Left ventricle myocardium inferior (tissue), 1 donor: ENCODE results near the gene PPM1M. TPM values are rescaled to one million over a fixed set of nuclear protein-coding genes. Genes with fewer than 3 reads are reported as not detected.

Experiments used
- DNase-seq: peaks from one replicate; pipeline ENCODE4 v3.0.0-alpha.2; 2020
- H3K27ac ChIP-seq: fragments of 200-600 bp; replicated peaks from 2 replicates; pipeline ENCODE4 v1.8.0; 2021
- H3K27me3 ChIP-seq: fragments of 200-600 bp; 2 replicates; pipeline ENCODE4 v1.8.0; 2021; ENCODE audit warnings: low read depth
- H3K36me3 ChIP-seq: fragments of 200-600 bp; 2 replicates; pipeline ENCODE4 v1.8.0; 2021
- H3K4me1 ChIP-seq: fragments of 200-600 bp; 2 replicates; pipeline ENCODE4 v1.8.0; 2021
- H3K4me3 ChIP-seq: fragments of 200-600 bp; 2 replicates; pipeline ENCODE4 v1.8.0; 2021; ENCODE audit warnings: mild to moderate bottlenecking, moderate library complexity
- H3K9me3 ChIP-seq: fragments of 200-600 bp; replicated peaks from 2 replicates; pipeline ENCODE4 v1.8.0; 2021
- intact Hi-C: fragments of 100-400 bp; cut with micrococcal nuclease; formaldehyde crosslinking; loops from one replicate; pipeline ENCODE4 v1.11.0; 2022
- total RNA-seq: library from RNA; stranded (reverse); fragmentation: NEBNext Ultra II Directional; extraction: Animal tissue kit (Norgen Biotek cat#: 25700); gene quantifications from one replicate; pipeline ENCODE4 v1.2.1, GENCODE V29; 2021
- TF ChIP-seq, protein P1 (sequence below): fragments of 200-600 bp; IDR thresholded peaks from 2 replicates; pipeline ENCODE4 v1.8.0; 2021; ENCODE audit warnings: antibody characterized with exemption, mild to moderate bottlenecking, borderline replicate concordance
- donor health status: DM: no; HTN: yes; CAD: no; lungs with severe emphysema.

Gene PPM1M
- total RNA-seq, 1 donor from 2014 or later: 9.2 TPM

DNA sequence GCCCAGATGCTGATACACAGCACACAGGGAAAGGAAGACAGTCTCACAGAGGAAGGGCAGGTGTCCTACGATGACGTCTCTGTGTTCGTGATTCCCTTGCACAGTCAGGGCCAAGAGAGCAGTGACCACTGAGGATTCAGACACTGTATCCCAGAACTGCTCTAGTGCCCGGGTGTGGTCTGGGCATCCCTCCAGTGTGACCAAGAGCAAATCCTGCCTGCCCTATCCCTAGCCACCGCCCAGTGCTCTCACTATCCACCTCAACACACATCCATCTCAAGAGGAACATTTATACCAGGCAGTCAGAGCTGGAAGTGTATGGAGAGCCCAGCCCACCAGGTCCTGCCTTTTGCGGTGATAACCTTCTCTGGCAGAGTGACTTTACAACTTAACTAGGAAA, 4.1 kb downstream of the PPM1M start:
- no peak for DNase-seq
- TF ChIP-seq, protein P1, sequence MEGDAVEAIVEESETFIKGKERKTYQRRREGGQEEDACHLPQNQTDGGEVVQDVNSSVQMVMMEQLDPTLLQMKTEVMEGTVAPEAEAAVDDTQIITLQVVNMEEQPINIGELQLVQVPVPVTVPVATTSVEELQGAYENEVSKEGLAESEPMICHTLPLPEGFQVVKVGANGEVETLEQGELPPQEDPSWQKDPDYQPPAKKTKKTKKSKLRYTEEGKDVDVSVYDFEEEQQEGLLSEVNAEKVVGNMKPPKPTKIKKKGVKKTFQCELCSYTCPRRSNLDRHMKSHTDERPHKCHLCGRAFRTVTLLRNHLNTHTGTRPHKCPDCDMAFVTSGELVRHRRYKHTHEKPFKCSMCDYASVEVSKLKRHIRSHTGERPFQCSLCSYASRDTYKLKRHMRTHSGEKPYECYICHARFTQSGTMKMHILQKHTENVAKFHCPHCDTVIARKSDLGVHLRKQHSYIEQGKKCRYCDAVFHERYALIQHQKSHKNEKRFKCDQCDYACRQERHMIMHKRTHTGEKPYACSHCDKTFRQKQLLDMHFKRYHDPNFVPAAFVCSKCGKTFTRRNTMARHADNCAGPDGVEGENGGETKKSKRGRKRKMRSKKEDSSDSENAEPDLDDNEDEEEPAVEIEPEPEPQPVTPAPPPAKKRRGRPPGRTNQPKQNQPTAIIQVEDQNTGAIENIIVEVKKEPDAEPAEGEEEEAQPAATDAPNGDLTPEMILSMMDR: no peak

DNA sequence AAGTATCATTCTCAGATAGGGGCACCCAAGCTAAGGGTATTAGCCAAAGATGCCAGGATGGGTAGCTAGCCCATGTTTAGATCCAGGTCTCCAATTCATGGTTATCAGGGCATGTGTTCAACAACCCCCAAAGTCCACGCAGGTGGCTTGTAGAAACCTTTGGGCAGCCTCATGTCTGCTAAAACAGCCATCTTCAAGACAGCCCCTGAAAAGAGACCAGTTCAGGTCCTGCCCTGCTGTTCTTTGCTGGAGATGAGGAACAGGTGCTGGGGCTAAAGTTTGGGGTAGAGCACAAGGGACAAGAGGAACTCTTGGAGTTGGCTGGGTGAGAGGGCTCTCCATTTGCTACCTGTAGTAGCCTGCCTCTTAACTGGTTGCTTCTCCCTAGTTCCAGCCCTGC, 4.6 kb downstream of the PPM1M start:
- peaks cover 50% of the 10 kb centered on the region for H3K4me1 ChIP-seq
- H3K27me3 ChIP-seq: no peaks in the 10 kb centered on the region
- no peak for DNase-seq
- TF ChIP-seq, protein P1: no peak
- no peak overlapping the region for H3K27ac ChIP-seq
- intact Hi-C loops: no loop called here
- no peak overlapping the region for H3K4me3 ChIP-seq
- peaks cover 58% of the 10 kb centered on the region for H3K36me3 ChIP-seq
- H3K9me3 ChIP-seq: no peaks in the 10 kb centered on the region

More for the DNA sequence above, 4.1 kb downstream of the PPM1M start:
- no peaks in the 10 kb centered on the region for H3K27me3 ChIP-seq
- peaks cover 54% of the 10 kb centered on the region for H3K4me1 ChIP-seq
- intact Hi-C loops: no loop called here
- H3K9me3 ChIP-seq: no peaks in the 10 kb centered on the region
- peaks cover 54% of the 10 kb centered on the region for H3K36me3 ChIP-seq
- H3K27ac ChIP-seq: no peak overlapping the region
- H3K4me3 ChIP-seq: no peak overlapping the region

DNA sequence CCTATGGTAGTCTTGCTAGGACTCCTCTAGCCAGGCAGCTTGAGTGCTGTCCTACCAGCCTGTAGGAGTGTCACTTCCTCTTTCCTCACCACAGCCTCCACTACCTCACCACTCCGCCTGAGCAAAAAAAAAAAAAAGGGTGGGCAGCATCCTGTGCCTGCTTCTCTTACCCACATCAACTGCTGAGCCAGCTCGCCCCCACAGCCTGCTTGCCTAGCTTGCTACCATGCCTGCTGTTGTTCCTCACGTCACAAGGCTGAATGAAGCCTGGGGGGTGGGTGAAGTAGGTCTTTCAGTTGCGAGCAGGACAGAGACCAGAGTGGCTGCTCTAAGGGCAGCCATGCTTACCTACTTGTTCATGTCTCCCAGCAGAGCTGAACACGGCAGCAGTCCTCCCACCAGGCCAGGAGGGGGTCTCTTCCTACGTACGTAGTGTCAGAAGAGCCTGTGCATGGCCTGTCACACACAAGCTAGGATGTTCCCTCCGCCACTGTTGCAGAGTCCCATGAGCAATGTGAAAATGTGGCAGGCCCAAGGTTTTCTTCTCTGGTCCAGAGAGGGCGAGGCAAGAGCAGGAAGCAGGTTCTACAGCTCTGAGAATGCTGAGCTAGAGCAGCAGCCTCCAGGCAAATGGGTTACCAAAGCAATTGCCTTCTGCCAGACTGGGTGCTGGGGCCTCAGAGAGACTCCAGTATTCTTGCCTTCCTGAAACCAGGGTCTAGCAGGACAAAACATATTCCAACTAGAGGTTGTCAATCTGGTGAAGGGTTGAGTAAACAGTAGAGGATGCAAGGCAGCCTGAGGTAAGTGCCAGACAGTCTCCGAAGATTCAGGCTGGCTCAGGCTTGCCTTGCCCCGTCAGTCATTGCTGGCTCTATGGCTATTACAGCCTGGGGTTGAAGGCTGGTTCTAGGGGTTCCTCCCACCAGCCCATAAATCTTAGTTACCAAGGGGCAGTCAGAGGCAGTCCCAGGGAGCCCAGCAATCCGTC, 8.1 kb downstream of the PPM1M start:
- Histone ChIP-seq H3K27me3 (no peaks in the 10 kb centered on the region), H3K36me3 (peaks cover 90% of the 10 kb centered on the region), H3K9me3 (no peaks in the 10 kb centered on the region), H3K27ac (peak overlapping the region; percentile 37), H3K4me1 (peaks cover 24% of the 10 kb centered on the region), H3K4me3 (no peak overlapping the region)
- no peak for DNase-seq
- intact Hi-C loops: no loop called here
- TF ChIP-seq, protein P1: no peak

DNA sequence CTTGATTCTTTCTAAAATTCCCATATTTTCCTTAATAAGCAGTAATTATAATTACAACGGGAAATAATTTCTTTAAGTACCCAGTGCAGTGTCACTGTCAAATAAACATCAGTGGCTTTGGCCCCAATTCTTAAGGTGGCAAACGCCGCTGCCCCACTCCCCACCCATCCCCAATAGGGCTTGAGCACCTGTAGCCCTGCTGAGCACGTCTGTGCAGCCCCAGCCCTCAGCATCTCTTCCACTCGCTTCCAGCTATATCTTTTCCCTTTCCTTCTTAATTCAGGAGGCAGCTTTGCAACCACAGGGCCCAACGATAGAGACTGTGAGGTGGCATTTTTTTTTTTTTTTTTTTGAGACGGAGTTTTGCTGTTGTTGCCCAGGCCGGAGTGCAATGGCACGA, 9.0 kb downstream of the PPM1M start:
- no peak for DNase-seq
- H3K9me3 ChIP-seq: no peaks in the 10 kb centered on the region
- H3K36me3 ChIP-seq: peaks cover 95% of the 10 kb centered on the region
- no peaks in the 10 kb centered on the region for H3K27me3 ChIP-seq
- H3K4me1 ChIP-seq: peaks cover 18% of the 10 kb centered on the region
- H3K4me3 ChIP-seq: no peak overlapping the region
- TF ChIP-seq, protein P1: no peak
- intact Hi-C loops: no loop called here
- H3K27ac ChIP-seq: no peak overlapping the region

DNA sequence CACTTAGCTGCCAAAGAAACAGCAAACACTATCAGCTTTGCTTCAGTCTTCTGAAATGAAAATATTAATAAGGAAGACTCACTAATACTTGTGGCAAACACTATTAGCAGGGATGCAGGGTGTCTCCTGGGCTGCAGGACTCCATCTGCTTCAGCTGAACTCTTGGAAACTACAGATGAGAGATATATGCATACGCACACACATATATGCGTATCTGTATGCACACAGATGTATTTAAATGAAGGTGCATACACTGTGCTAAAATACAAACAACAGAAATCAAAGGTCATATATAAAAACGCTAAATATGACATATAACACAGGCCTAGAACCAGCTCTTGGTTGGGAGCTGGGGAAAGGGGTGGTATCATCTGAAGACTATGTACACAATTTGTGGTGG, 10.6 kb downstream of the PPM1M start:
- DNase-seq: no peak
- peaks cover 98% of the 10 kb centered on the region for H3K36me3 ChIP-seq
- H3K27me3 ChIP-seq: no peaks in the 10 kb centered on the region
- H3K4me3 ChIP-seq: no peak overlapping the region
- intact Hi-C loops: no loop called here
- H3K4me1 ChIP-seq: peaks cover 18% of the 10 kb centered on the region
- no peaks in the 10 kb centered on the region for H3K9me3 ChIP-seq
- TF ChIP-seq, protein P1: no peak
- no peak overlapping the region for H3K27ac ChIP-seq
